Endothelial cell of umbilical vein (primary cell): ENCODE results near the gene BMP2K. TPM values are rescaled to one million over a fixed set of nuclear protein-coding genes. Genes with fewer than 3 reads are reported as not detected.
"Not testable (repeated sequence)": the region's sequence is repeated elsewhere in the genome, so short reads cannot be mapped to it uniquely, and the experiment has no call there.

ENCODE experiments used
- BruUV-seq: library from RNA; stranded (reverse); fragments of 400-500 nt; replicated peaks from 2 replicates; lab custom pipeline; 2021; lab: Mats Ljungman, UMichigan
- CTCF ChIA-PET: fragments of 300-600, 350-600 bp; sonication (Branson Sonifier 250); formaldehyde crosslinking; loops from one replicate; lab custom pipeline; 2021; ENCODE audit warnings: antibody characterized with exemption, inconsistent platforms; lab: Charles Lee
- POLR2A ChIA-PET: fragments of 300-600, 350-600 bp; sonication (Branson Sonifier 250); formaldehyde crosslinking; loops from one replicate; lab custom pipeline; 2021; ENCODE audit warnings: antibody characterized with exemption, inconsistent platforms; lab: Charles Lee
- DNase-seq: peaks from one replicate; pipeline ENCODE4 v3.0.0-alpha.2; 2011; ENCODE audit warnings: low read depth, low spot score
- FAIRE-seq: peaks from 2 replicates; lab custom pipeline; 2011; peaks lifted over from hg19 to GRCh38; lab: Jason Lieb, UNC
- H2AFZ ChIP-seq: 2 replicates; pipeline ENCODE4 v1.6.0; 2012; ENCODE audit warnings: low read depth, low read length, control low read depth, inconsistent platforms
- H3K27ac ChIP-seq: 2 replicates; pipeline ENCODE4 v1.5.1; 2011; ENCODE audit warnings: low read depth, mild to moderate bottlenecking, control low read depth, low read length, moderate library complexity; ENCODE audit not compliant: insufficient read depth
- H3K27me3 ChIP-seq, 2 experiments: 2 replicates each; pipeline versions ENCODE4 v1.6.0 to v1.6.1; 2011; ENCODE audit warnings: low read length in 2 of 2, mixed read lengths in 1 of 2; ENCODE audit not compliant: control insufficient read depth in 2 of 2, insufficient read depth in 2 of 2
- H3K36me3 ChIP-seq, 2 experiments: 2 replicates in 1 of 2; 3 replicates in 1 of 2; pipeline ENCODE4 v1.5.1; 2011; ENCODE audit warnings: low read length in 2 of 2, mild to moderate bottlenecking in 1 of 2, moderate library complexity in 1 of 2; ENCODE audit not compliant: control insufficient read depth in 2 of 2, insufficient read depth in 2 of 2; ENCODE audit errors: extremely low read depth in 1 of 2
- H3K4me1 ChIP-seq: 3 replicates; pipeline ENCODE4 v1.5.1; 2011; ENCODE audit warnings: mild to moderate bottlenecking, low read length; ENCODE audit not compliant: control insufficient read depth, insufficient read depth; ENCODE audit errors: extremely low read depth
- H3K4me2 ChIP-seq: 2 replicates; pipeline ENCODE4 v1.6.1; 2011; ENCODE audit warnings: low read length, control low read depth, mixed read lengths; ENCODE audit not compliant: insufficient read depth
- H3K4me3 ChIP-seq, 3 experiments: fragments of 200-600 bp in 1 of 3; sonication (generic), shearing (Covaris generic) in 1 of 3; replicated peaks in 1 of 3; 2 replicates each; pipeline ENCODE4 v1.5.1; 2011 to 2016; ENCODE audit warnings: control low read depth in 3 of 3, low read length in 3 of 3, mild to moderate bottlenecking in 2 of 3, inconsistent platforms in 1 of 3, low read depth in 1 of 3, moderate library complexity in 1 of 3; ENCODE audit not compliant: insufficient read depth in 1 of 3
- H3K79me2 ChIP-seq: 2 replicates; pipeline ENCODE4 v1.6.0; 2012; ENCODE audit warnings: low read length, inconsistent platforms; ENCODE audit not compliant: control insufficient read depth, insufficient read depth
- H3K9ac ChIP-seq: replicated peaks from 2 replicates; pipeline ENCODE3; 2011; ENCODE audit warnings: low read length, control low read depth; ENCODE audit not compliant: insufficient read depth; ENCODE audit errors: extremely low read depth
- H3K9me1 ChIP-seq: replicated peaks from 3 replicates; pipeline ENCODE4 v1.6.0; 2011; ENCODE audit warnings: mild to moderate bottlenecking, low read length; ENCODE audit not compliant: control insufficient read depth, insufficient read depth; ENCODE audit errors: extremely low read depth
- H3K9me3 ChIP-seq: replicated peaks from 2 replicates; pipeline ENCODE4 v1.5.1; 2012; ENCODE audit warnings: low read length, inconsistent platforms; ENCODE audit not compliant: control insufficient read depth, insufficient read depth
- H4K20me1 ChIP-seq: replicated peaks from 2 replicates; pipeline ENCODE3; 2011; ENCODE audit warnings: mild to moderate bottlenecking, low read length; ENCODE audit not compliant: control insufficient read depth, insufficient read depth; ENCODE audit errors: extremely low read depth
- CTCF ChIP-seq, 2 donors: IDR thresholded peaks; 1 replicate in 1 of 2; 2 replicates in 1 of 2; pipeline ENCODE4 v1.5.1; 2011; ENCODE audit warnings: low read length in 2 of 2, mild to moderate bottlenecking in 2 of 2, moderate library complexity in 2 of 2, control low read depth in 1 of 2, inconsistent platforms in 1 of 2, low read depth in 1 of 2; ENCODE audit not compliant: insufficient read depth in 1 of 2; ENCODE audit errors: extremely low read depth in 1 of 2
- EZH2 ChIP-seq: IDR thresholded peaks from 2 replicates; pipeline ENCODE4 v1.6.1; 2012; ENCODE audit warnings: borderline replicate concordance, low read depth, mild to moderate bottlenecking, moderate library complexity, low read length, inconsistent platforms; ENCODE audit not compliant: severe bottlenecking
- FOS ChIP-seq: IDR thresholded peaks from 2 replicates; pipeline ENCODE4 v1.6.1; 2011; ENCODE audit warnings: mild to moderate bottlenecking, low read length, moderate library complexity, borderline replicate concordance; ENCODE audit not compliant: insufficient read depth
- GATA2 ChIP-seq: IDR thresholded peaks from 2 replicates; pipeline ENCODE4 v1.7.0; 2011; ENCODE audit warnings: low read depth, mild to moderate bottlenecking, moderate library complexity, mixed read lengths, low read length; ENCODE audit not compliant: insufficient read length, insufficient read depth
- JUN ChIP-seq: IDR thresholded peaks from 2 replicates; pipeline ENCODE4 v1.6.1; 2011; ENCODE audit warnings: borderline replicate concordance, low read depth; ENCODE audit not compliant: insufficient read length, insufficient read depth
- MAX ChIP-seq: IDR thresholded peaks from 2 replicates; pipeline ENCODE4 v1.6.1; 2011; ENCODE audit not compliant: insufficient read depth, insufficient read length
- MYC ChIP-seq: IDR thresholded peaks from one replicate; pipeline ENCODE4 v1.6.1; 2011; ENCODE audit warnings: mild to moderate bottlenecking, low read depth, low read length
- POLR2A ChIP-seq: IDR thresholded peaks from 2 replicates; pipeline ENCODE4 v1.6.1; 2012; ENCODE audit warnings: low read depth, mild to moderate bottlenecking, control low read depth, low read length
- POLR2AphosphoS5 ChIP-seq: IDR thresholded peaks from 2 replicates; pipeline ENCODE4 v1.6.1; 2012; ENCODE audit warnings: low read depth, mild to moderate bottlenecking, control low read depth, low read length, moderate library complexity; ENCODE audit not compliant: insufficient read depth
- dilution Hi-C: fragments of 300-500 bp; cut with MboI; formaldehyde crosslinking; loops from one replicate; pipeline ENCODE4 v1.15.0; 2019; ENCODE audit warnings: low sequenced_read_pairs; ENCODE audit not compliant: extremely low pct_ligation_motif_present
- intact Hi-C: fragments of 100-400 bp; cut with micrococcal nuclease; formaldehyde crosslinking; loops from one replicate; pipeline ENCODE4 v1.10.0; 2022
- polyA plus RNA-seq, 4 experiments: library from polyadenylated mRNA; depleted of rRNA in 3 of 4; stranded (reverse) in 3 of 4; unstranded in 1 of 4; fragments of >200 nt; gene quantifications; 2 replicates each; pipeline versions ENCODE4 v1.2.1 to v1.2.3, GENCODE V29; 2011 to 2012; ENCODE audit warnings: missing spikeins in 1 of 4
- total RNA-seq: library from RNA; stranded (reverse); gene quantifications from 2 replicates; pipeline ENCODE4 v1.2.3, GENCODE V29; 2021

BMP2K gene
- total and polyA plus RNA-seq, 2 donors (not counting 3 experiments of a cell fraction or from before 2014, with no cell fraction given) = 16.1 to 37.9 TPM

GRCh38 chr4:78907638-78908037 is 131.5 kb downstream of the BMP2K start:
- ChIA-PET CTCF (no interaction called here), POLR2A (no interaction called here)
- no peaks in the 10 kb centered on the region for H4K20me1 ChIP-seq
- no peak overlapping the region for H2AFZ ChIP-seq
- no peak overlapping the region for H3K27ac ChIP-seq
- no peaks in the 10 kb centered on the region for H3K9me3 ChIP-seq
- no peaks in the 10 kb centered on the region for H3K79me2 ChIP-seq
- no peak overlapping the region for H3K4me2 ChIP-seq
- H3K36me3 ChIP-seq = peaks cover 0 to 8% of the 10 kb centered on the region in 2 experiments
- TF ChIP-seq MYC = no peak
- TF ChIP-seq GATA2 = no peak
- TF ChIP-seq MAX = no peak
- no peak for TF ChIP-seq EZH2
- TF ChIP-seq CTCF (IDR thresholded peaks at IDR 0.05; ENCODE audit: extremely low read depth in 1 of 2, insufficient read depth in 1 of 2, low read depth in 1 of 2, low read length in 2 of 2) = no peak
- no peak for TF ChIP-seq POLR2AphosphoS5
- no peak for TF ChIP-seq FOS
- no peak for TF ChIP-seq POLR2A
- no peak for TF ChIP-seq JUN
- no peak overlapping the region for H3K4me3 ChIP-seq
- no peaks in the 10 kb centered on the region for H3K4me1 ChIP-seq
- BruUV-seq = no TSS peak
- H3K9ac ChIP-seq = no peak overlapping the region
- H3K9me1 ChIP-seq = no peaks in the 10 kb centered on the region
- dilution Hi-C loops (no loop called here), intact Hi-C loops (no loop called here)
- FAIRE-seq = no peak
- no peaks in the 10 kb centered on the region for H3K27me3 ChIP-seq
- DNase-seq = no peak

- CTCF ChIA-PET, H3K9me1 ChIP-seq, H3K4me3 ChIP-seq, DNase-seq, FAIRE-seq, BruUV-seq, intact Hi-C loops, H3K9ac ChIP-seq, H2AFZ ChIP-seq, H4K20me1 ChIP-seq, H3K4me1 ChIP-seq, H3K27me3 ChIP-seq, H3K27ac ChIP-seq, POLR2A ChIA-PET, dilution Hi-C loops, H3K36me3 ChIP-seq, H3K79me2 ChIP-seq, H3K4me2 ChIP-seq, H3K9me3 ChIP-seq: not testable (repeated sequence)
These were observed 132.8 kb downstream of the BMP2K start for GRCh38 chr4:78908974-78909373.
